ENCODE results near the gene CAPZB.
"Not testable (repeated sequence)": the region's sequence is repeated elsewhere in the genome, so short reads cannot be mapped to it uniquely, and the experiment has no call there.

Gene CAPZB

GRCh38 chr1:19485362-19486187, at the start of gene CAPZB:
Gene CAPZB (minus strand): TSS chr1:19485539. CDS start chr1:19485438, 101 bp downstream.
- peak; percentile 94 for DNase-seq

GRCh38 chr1:19534281-19534680, 48.9 kb upstream of the CAPZB start:
- no peak for DNase-seq

GRCh38 chr1:19533626-19534025, 48.3 kb upstream of the CAPZB start:
- DNase-seq: no peak

GRCh38 chr1:19532519-19532918, 47.2 kb upstream of the CAPZB start:
- DNase-seq: no peak

- DNase-seq: no peak
These were observed 44.3 kb upstream of the CAPZB start for GRCh38 chr1:19529664-19530063.

- no peak for DNase-seq
These were observed 43.1 kb upstream of the CAPZB start for GRCh38 chr1:19528438-19528837.

GRCh38 chr1:19525607-19526545, 40.5 kb upstream of the CAPZB start:
- DNase-seq: no peak

- no peak for DNase-seq
These were observed 39.5 kb upstream of the CAPZB start for GRCh38 chr1:19524791-19525190.

GRCh38 chr1:19522570-19522969, 37.2 kb upstream of the CAPZB start:
- not testable (repeated sequence) for DNase-seq

GRCh38 chr1:19521411-19521810, 36.1 kb upstream of the CAPZB start:
- DNase-seq: no peak

- no peak for DNase-seq
These were observed 31.7 kb upstream of the CAPZB start for GRCh38 chr1:19517017-19517416.

GRCh38 chr1:19515201-19515600, 29.9 kb upstream of the CAPZB start:
- no peak for DNase-seq

- peak; percentile 42 for DNase-seq
These were observed 29.1 kb upstream of the CAPZB start for GRCh38 chr1:19514391-19514831.

- peak; percentile 78 for DNase-seq
These were observed 27.2 kb upstream of the CAPZB start for GRCh38 chr1:19512545-19512944.

- no peak for DNase-seq
These were observed 25.8 kb upstream of the CAPZB start for GRCh38 chr1:19511116-19511515.

- DNase-seq: not testable (repeated sequence)
These were observed 24.3 kb upstream of the CAPZB start for GRCh38 chr1:19509647-19510046.

GRCh38 chr1:19507516-19507915, 22.2 kb upstream of the CAPZB start:
- DNase-seq: no peak

GRCh38 chr1:19505693-19506457, 20.5 kb upstream of the CAPZB start:
- no peak for DNase-seq

- peak; percentile 77 for DNase-seq
These were observed 19.7 kb upstream of the CAPZB start for GRCh38 chr1:19504796-19505692.

GRCh38 chr1:19502284-19502683, 16.9 kb upstream of the CAPZB start:
- DNase-seq: not testable (repeated sequence)

- DNase-seq: not testable (repeated sequence)
These were observed 14.5 kb upstream of the CAPZB start for GRCh38 chr1:19499887-19500286.

- not testable (repeated sequence) for DNase-seq
These were observed 12.1 kb upstream of the CAPZB start for GRCh38 chr1:19497443-19497842.
